Liver (tissue), 3 donors: ENCODE data around the gene DDAH2.

Source experiments
- CTCF ChIP-seq: fragments of 150-350 bp; IDR thresholded peaks from 2 replicates; pipeline ENCODE4 v1.5.1; 2017; ENCODE audit warnings: improper control_type of control experiment, low read depth, low read length; ENCODE audit not compliant: missing input control
- GABPA ChIP-seq, 2 donors: IDR thresholded peaks in 1 of 2; conservative IDR thresholded peaks in 1 of 2; 2 replicates each; pipeline ENCODE4 v1.6.1; 2016; ENCODE audit warnings: antibody characterized with exemption in 2 of 2, mild to moderate bottlenecking in 1 of 2, moderate library complexity in 1 of 2
- NR2F2 ChIP-seq: IDR thresholded peaks from 2 replicates; pipeline ENCODE4 v1.6.1; 2016; ENCODE audit warnings: antibody characterized with exemption
- TAF1 ChIP-seq: conservative IDR thresholded peaks from 2 replicates; pipeline ENCODE4 v1.6.1; 2016; ENCODE audit warnings: antibody characterized with exemption, mild to moderate bottlenecking
- YY1 ChIP-seq: IDR thresholded peaks from 2 replicates; pipeline ENCODE4 v1.6.1; 2016; ENCODE audit warnings: antibody characterized with exemption, mild to moderate bottlenecking
- donor health status: healthy.
- donor health status: healthy.

DNA sequence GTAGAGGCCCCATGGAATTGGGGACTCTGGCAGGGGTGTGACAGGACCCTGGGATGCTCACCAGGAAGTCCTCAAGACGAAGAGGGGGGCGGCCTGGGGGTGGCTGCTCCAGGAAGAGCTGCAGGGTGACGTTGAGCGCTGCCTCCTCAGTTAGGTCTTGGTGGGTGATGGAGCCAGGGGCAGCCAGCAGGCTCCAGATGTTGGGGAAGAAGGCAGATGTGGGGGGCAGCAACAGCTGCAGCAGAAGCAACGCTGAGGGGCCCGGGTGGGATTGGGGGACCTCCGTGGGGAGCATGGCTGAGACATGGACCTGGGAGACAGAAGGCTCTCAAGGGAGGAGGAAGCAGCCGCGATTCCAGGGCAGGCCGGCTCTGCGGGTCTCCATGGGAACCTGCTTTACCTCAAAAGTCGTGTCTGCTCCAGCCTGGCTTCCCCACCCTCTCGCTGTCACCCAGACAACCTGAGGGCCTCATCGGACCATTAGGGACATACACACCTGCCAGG is 47.4 kb upstream of the DDAH2 start:
- no peak for TF ChIP-seq CTCF
- TF ChIP-seq NR2F2, result no peak
- TF ChIP-seq YY1, result no peak
- no peak for TF ChIP-seq GABPA (IDR thresholded peaks at IDR 0.05 in 1 of 2, conservative IDR thresholded peaks at IDR 0.05 in 1 of 2)
- TF ChIP-seq TAF1, result no peak
